H1 (cell line): ENCODE data around the gene FOXO6. TPM values are rescaled to one million over a fixed set of nuclear protein-coding genes. Genes with fewer than 3 reads are reported as not detected.
A peak's percentile ranks its signal among the peaks of the same experiment; 100 is the strongest.

ENCODE experiments used
- CTCF ChIA-PET: fragments of 300-600 bp; sonication (Branson Sonifier 250); formaldehyde crosslinking; loops from one replicate; lab custom pipeline; 2021; ENCODE audit not compliant: partially characterized antibody; lab: Charles Lee
- POLR2A ChIA-PET: fragments of 300-600 bp; sonication (Branson Sonifier 250); formaldehyde crosslinking; loops from one replicate; lab custom pipeline; 2021; ENCODE audit warnings: inconsistent platforms; ENCODE audit not compliant: partially characterized antibody; lab: Charles Lee
- DNase-seq, 2 experiments: peaks; one replicate each; pipeline versions ENCODE4 v3.0.0 to v3.0.0-alpha.2; 2010 to 2022; ENCODE audit warnings: low spot score in 2 of 2, low read depth in 1 of 2, mixed read lengths in 1 of 2
- FAIRE-seq: peaks from 2 replicates; lab custom pipeline; 2011; peaks lifted over from hg19 to GRCh38; lab: Jason Lieb, UNC
- H2AFZ ChIP-seq: 2 replicates; pipeline ENCODE4 v1.8.1; 2012; ENCODE audit warnings: low read length, inconsistent platforms
- H2AK5ac ChIP-seq: 2 replicates; pipeline ENCODE4 v1.6.1; 2013; ENCODE audit warnings: low read depth, low read length
- H2BK120ac ChIP-seq: replicated peaks from 2 replicates; pipeline ENCODE3; 2013; ENCODE audit warnings: low read depth, low read length, inconsistent platforms
- H2BK12ac ChIP-seq: 2 replicates; pipeline ENCODE4 v1.6.1; 2013; ENCODE audit warnings: low read depth, low read length
- H2BK15ac ChIP-seq: 2 replicates; pipeline ENCODE4 v1.6.1; 2013; ENCODE audit warnings: low read length
- H2BK20ac ChIP-seq: 2 replicates; pipeline ENCODE4 v1.6.1; 2013; ENCODE audit warnings: low read length
- H2BK5ac ChIP-seq: 2 replicates; pipeline ENCODE4 v1.6.1; 2013; ENCODE audit warnings: low read depth, low read length
- H3K14ac ChIP-seq: 2 replicates; pipeline ENCODE4 v1.6.1; 2013; ENCODE audit warnings: inconsistent platforms; ENCODE audit not compliant: insufficient read length
- H3K18ac ChIP-seq: 2 replicates; pipeline ENCODE4 v1.6.1; 2013; ENCODE audit warnings: low read length; ENCODE audit errors: extremely low read depth
- H3K23ac ChIP-seq: 2 replicates; pipeline ENCODE4 v1.6.1; 2013; ENCODE audit warnings: inconsistent platforms; ENCODE audit not compliant: insufficient read length
- H3K23me2 ChIP-seq: 2 replicates; pipeline ENCODE4 v1.6.1; 2013; ENCODE audit warnings: low read depth, low read length
- H3K27ac ChIP-seq: 2 replicates; pipeline ENCODE4 v1.6.1; 2011; ENCODE audit warnings: low read depth, low read length, inconsistent platforms
- H3K27me3 ChIP-seq, 4 experiments: replicated peaks in 1 of 4; 1 replicate in 1 of 4; 2 replicates in 3 of 4; pipeline versions ENCODE4 v1.6.1 to v1.8.1; 2011 to 2013; ENCODE audit warnings: low read length in 3 of 4, mild to moderate bottlenecking in 3 of 4, inconsistent platforms in 2 of 4, mixed read lengths in 2 of 4, moderate library complexity in 1 of 4; ENCODE audit not compliant: control insufficient read depth in 3 of 4, insufficient read depth in 3 of 4; ENCODE audit errors: extremely low read depth in 1 of 4
- H3K36me3 ChIP-seq, 4 experiments: 2 replicates each; pipeline versions ENCODE4 v1.6.1 to v1.8.1; 2011 to 2013; ENCODE audit warnings: mild to moderate bottlenecking in 4 of 4, low read length in 3 of 4, moderate library complexity in 2 of 4, control low read depth in 1 of 4, inconsistent platforms in 1 of 4; ENCODE audit not compliant: insufficient read depth in 4 of 4, control insufficient read depth in 2 of 4
- H3K4ac ChIP-seq: replicated peaks from 2 replicates; pipeline ENCODE3; 2013; ENCODE audit warnings: low read length, low read depth, mixed read lengths, inconsistent platforms; ENCODE audit not compliant: insufficient read length
- H3K4me1 ChIP-seq, 4 experiments: replicated peaks in 1 of 4; 1 replicate in 1 of 4; 2 replicates in 3 of 4; pipeline versions ENCODE4 v1.6.1 to v1.8.1; 2011 to 2013; ENCODE audit warnings: low read length in 3 of 4, inconsistent platforms in 2 of 4, mixed read lengths in 1 of 4; ENCODE audit not compliant: insufficient read depth in 4 of 4, control insufficient read depth in 3 of 4
- H3K4me2 ChIP-seq, 2 experiments: 2 replicates each; pipeline versions ENCODE4 v1.6.1 to v1.8.1; 2011 to 2013; ENCODE audit warnings: low read depth in 2 of 2, low read length in 2 of 2, control low read depth in 1 of 2, inconsistent platforms in 1 of 2, mild to moderate bottlenecking in 1 of 2; ENCODE audit not compliant: insufficient read depth in 1 of 2
- H3K4me3 ChIP-seq, 4 experiments: fragments of 200-600, 300-600 bp in 1 of 4; sonication (generic), shearing (Covaris generic), sonication (Bioruptor Twin) in 1 of 4; 2 replicates each; pipeline versions ENCODE4 v1.5.1 to v1.8.1; 2011 to 2016; ENCODE audit warnings: low read length in 4 of 4, low read depth in 3 of 4, control low read depth in 2 of 4, inconsistent platforms in 2 of 4, mild to moderate bottlenecking in 2 of 4, mixed read lengths in 1 of 4, moderate library complexity in 1 of 4; ENCODE audit not compliant: insufficient read depth in 2 of 4; ENCODE audit errors: extremely low read depth in 1 of 4
- H3K56ac ChIP-seq: replicated peaks from 2 replicates; pipeline ENCODE3; 2013; ENCODE audit warnings: low read depth, mild to moderate bottlenecking, mixed read lengths, low read length, inconsistent platforms; ENCODE audit not compliant: insufficient read length
- H3K79me1 ChIP-seq: 2 replicates; pipeline ENCODE4 v1.6.1; 2013; ENCODE audit warnings: low read depth, low read length, control low read depth
- H3K79me2 ChIP-seq, 2 experiments: 2 replicates each; pipeline versions ENCODE4 v1.6.1 to v1.8.1; 2012 to 2013; ENCODE audit warnings: low read length in 2 of 2, mild to moderate bottlenecking in 2 of 2, inconsistent platforms in 1 of 2; ENCODE audit not compliant: insufficient read depth in 2 of 2, control insufficient read depth in 1 of 2
- H3K9ac ChIP-seq, 4 experiments: replicated peaks in 1 of 4; 1 replicate in 1 of 4; 2 replicates in 3 of 4; pipeline versions ENCODE4 v1.6.1 to v1.8.1; 2011 to 2013; ENCODE audit warnings: low read depth in 3 of 4, low read length in 3 of 4, control low read depth in 2 of 4, mild to moderate bottlenecking in 2 of 4, moderate library complexity in 2 of 4, inconsistent platforms in 1 of 4; ENCODE audit errors: extremely low read depth in 1 of 4
- H3K9me3 ChIP-seq, 2 experiments: 2 replicates each; pipeline versions ENCODE4 v1.6.1 to v1.8.1; 2012 to 2013; ENCODE audit warnings: mild to moderate bottlenecking in 2 of 2, moderate library complexity in 2 of 2, control low read depth in 1 of 2, inconsistent platforms in 1 of 2, low read depth in 1 of 2, low read length in 1 of 2, mixed read lengths in 1 of 2; ENCODE audit not compliant: insufficient read depth in 2 of 2
- H4K20me1 ChIP-seq, 2 experiments: replicated peaks in 1 of 2; 2 replicates each; pipeline versions ENCODE3 to v1.8.1; 2011 to 2013; ENCODE audit warnings: inconsistent platforms in 2 of 2, low read length in 2 of 2, mild to moderate bottlenecking in 1 of 2; ENCODE audit not compliant: insufficient read depth in 2 of 2, control insufficient read depth in 1 of 2
- H4K5ac ChIP-seq: 2 replicates; pipeline ENCODE4 v1.6.1; 2013; ENCODE audit warnings: low read length, low read depth, mixed read lengths, inconsistent platforms; ENCODE audit not compliant: insufficient read length
- H4K8ac ChIP-seq: 2 replicates; pipeline ENCODE4 v1.8.0; 2013; ENCODE audit warnings: mild to moderate bottlenecking, moderate library complexity, low read length, inconsistent platforms; ENCODE audit not compliant: insufficient read depth; ENCODE audit errors: extremely low read depth
- H4K91ac ChIP-seq: replicated peaks from 2 replicates; pipeline ENCODE3; 2013; ENCODE audit warnings: low read length, mixed read lengths, inconsistent platforms; ENCODE audit not compliant: insufficient read length
- BACH1 ChIP-seq: IDR thresholded peaks from 2 replicates; pipeline ENCODE4 v1.6.1; 2012; ENCODE audit warnings: low read length, improper control_type of control experiment
- CEBPB ChIP-seq: IDR thresholded peaks from 2 replicates; pipeline ENCODE4 v1.6.1; 2012; ENCODE audit warnings: low read depth, low read length
- CHD2 ChIP-seq: IDR thresholded peaks from 2 replicates; pipeline ENCODE4 v1.6.1; 2012; ENCODE audit warnings: low read length, improper control_type of control experiment
- CTCF ChIP-seq, 3 experiments: IDR thresholded peaks; 1 replicate in 2 of 3; 2 replicates in 1 of 3; pipeline versions ENCODE4 v1.5.1 to v1.6.1; 2011; ENCODE audit warnings: low read length in 3 of 3, mild to moderate bottlenecking in 3 of 3, inconsistent platforms in 2 of 3, low read depth in 1 of 3, moderate library complexity in 1 of 3; ENCODE audit not compliant: insufficient read depth in 1 of 3; ENCODE audit errors: control extremely low read depth in 1 of 3
- HDAC6 ChIP-seq: IDR thresholded peaks from one replicate; pipeline ENCODE4 v1.7.1; 2012; ENCODE audit warnings: low read depth, mild to moderate bottlenecking, inconsistent platforms, low read length, moderate library complexity
- JUND ChIP-seq: IDR thresholded peaks from 2 replicates; pipeline ENCODE4 v1.6.1; 2011; ENCODE audit warnings: mild to moderate bottlenecking, improper control_type of control experiment, low read length
- RNF2 ChIP-seq: fragments of 200-900, 300-1000 bp; sonication (generic); IDR thresholded peaks from 2 replicates; pipeline ENCODE4 v1.7.1; 2016; ENCODE audit warnings: borderline replicate concordance, low read depth, mild to moderate bottlenecking, antibody characterized with exemption, low read length; ENCODE audit not compliant: poor library complexity, severe bottlenecking; ENCODE audit errors: missing control alignments
- SIX5 ChIP-seq: IDR thresholded peaks from 2 replicates; pipeline ENCODE4 v1.6.1; 2011; ENCODE audit warnings: mild to moderate bottlenecking, low read depth, low read length
- SP4 ChIP-seq: IDR thresholded peaks from 2 replicates; pipeline ENCODE4 v1.6.1; 2012; ENCODE audit warnings: low read length, inconsistent platforms
- SRF ChIP-seq: IDR thresholded peaks from 2 replicates; pipeline ENCODE4 v1.6.1; 2011; ENCODE audit warnings: mild to moderate bottlenecking, low read depth, low read length, moderate library complexity
- TEAD4 ChIP-seq: IDR thresholded peaks from 2 replicates; pipeline ENCODE4 v1.6.1; 2012; ENCODE audit warnings: low read depth, low read length, inconsistent platforms, mixed read lengths
- WGBS, 2 experiments: shearing (Covaris generic) in 1 of 2; methylation state at CpG; one replicate each; pipeline versions ENCODE4 v1.1.6 to v1.1.7; 2013 to 2015; ENCODE audit warnings: low lambda C conversion rate in 2 of 2, mixed read lengths in 2 of 2, inconsistent platforms in 1 of 2, low coverage in 1 of 2, missing lambda C conversion rate in 1 of 2; ENCODE audit not compliant: insufficient replicate concordance in 2 of 2, insufficient coverage in 1 of 2, insufficient read length in 1 of 2; ENCODE audit errors: extremely low coverage in 1 of 2, missing lambda C conversion rate in 1 of 2; 5-methylcytosine and 5-hydroxymethylcytosine counted together
- polyA plus RNA-seq, 7 experiments: library from polyadenylated mRNA; depleted of rRNA in 3 of 7; stranded (reverse) in 5 of 7; unstranded in 2 of 7; fragments of >200 nt in 5 of 7; fragments of 200-250 nt in 2 of 7; gene quantifications; 1 replicate in 5 of 7; 2 replicates in 1 of 7; 4 replicates in 1 of 7; pipeline versions ENCODE4 v1.2.1 to v1.2.3, GENCODE V29; 2011 to 2013; ENCODE audit warnings: missing spikeins in 2 of 7, mixed read lengths in 2 of 7
- total RNA-seq: library from RNA; stranded (reverse); fragmentation: NEBNext Ultra II Directional; extraction: Animal tissue kit (Norgen Biotek cat#: 25700); gene quantifications from 2 replicates; pipeline ENCODE4 v1.2.1, GENCODE V29; 2021

The FOXO6 gene
- total and polyA plus RNA-seq, 2 of the 8 experiments (the other 6 are each of a cell fraction or from before 2014, with no cell fraction given), result 0.59 to 3.0 TPM

DNA sequence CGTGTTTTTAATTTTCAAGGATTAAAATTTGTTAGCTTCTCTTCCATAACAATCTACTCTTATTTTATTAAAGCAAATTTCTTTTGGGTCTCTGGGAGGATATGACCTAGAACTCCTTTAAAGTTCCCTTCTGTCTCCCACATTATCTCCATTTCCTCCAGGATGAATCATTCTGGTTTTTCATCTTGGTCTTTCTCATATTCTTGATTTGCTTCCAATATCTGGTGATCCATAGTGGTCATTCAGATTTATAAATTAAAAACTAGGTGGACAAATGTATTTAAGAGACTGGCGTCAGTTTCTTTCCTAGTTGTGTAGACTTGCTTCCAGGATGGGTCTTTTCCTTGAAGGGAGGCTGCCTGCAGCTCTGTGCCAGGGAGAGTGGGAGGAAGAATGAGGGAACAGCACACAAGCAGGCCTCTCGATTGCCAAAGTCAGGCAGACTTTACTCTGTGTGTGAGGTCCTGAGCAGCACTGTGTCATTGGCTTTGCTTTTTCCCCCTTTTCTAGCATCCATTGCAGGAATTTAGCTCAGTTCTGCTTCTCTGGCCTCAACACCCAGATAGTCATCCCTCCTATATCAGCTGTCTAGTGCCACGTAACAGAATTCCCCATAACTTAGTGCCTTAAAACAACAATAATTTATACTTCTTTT is 48.1 kb upstream of the FOXO6 start:
- Histone ChIP-seq H4K8ac (no peak overlapping the region), H2BK5ac (no peak overlapping the region), H3K27me3 (peaks cover 0 to 2% (median 0%) of the 10 kb centered on the region in 4 experiments; a peak in 1 of 7 replicates), H3K23me2 (peaks cover 4% of the 10 kb centered on the region; the same call in 1 of the 2 replicates), H3K18ac (no peak overlapping the region), H2BK12ac (no peak overlapping the region), H3K4me1 (peaks cover 0 to 14% (median 2%) of the 10 kb centered on the region in 4 experiments; a peak in 4 of 7 replicates), H3K23ac (no peak overlapping the region), H4K20me1 (no peaks in the 10 kb centered on the region), H3K4ac (no peak overlapping the region), H4K5ac (no peak overlapping the region), H2BK15ac (no peak overlapping the region), H3K4me3 (no peak overlapping the region), H3K56ac (no peak overlapping the region), H3K79me1 (no peaks in the 10 kb centered on the region), H3K9ac (no peak overlapping the region), H2BK20ac (no peak overlapping the region), H2AK5ac (no peak overlapping the region), H3K9me3 (0 out of 4 replicates have a peak, but pooled peaks cover 0 to 3% of the 10 kb centered on the region in 2 experiments), H3K27ac (no peak overlapping the region), H2AFZ (0 out of 2 replicates have a peak overlapping the region, but pooled peaks have one; percentile 13), H3K14ac (no peak overlapping the region), H2BK120ac (no peak overlapping the region), H3K4me2 (no peak overlapping the region), H3K36me3 (no peaks in the 10 kb centered on the region), H4K91ac (no peak overlapping the region), H3K79me2 (no peaks in the 10 kb centered on the region)
- FAIRE-seq, result no peak
- WGBS, 2 experiments, result 85% methylated on average over 4 of the region's 4 CpGs; no CpG with 5 or more reads in 1 of the 2 experiments
- ChIA-PET CTCF (interaction anchor here (0.7 to 17.8 kb wide), 31 partner anchors 9 to 226 kb away, joined by 3 to 420 read pairs (median 5); no protein-coding TSS in a partner anchor), POLR2A (no interaction called here)
- no peak for DNase-seq
- TF ChIP-seq SRF, result no peak
- no peak for TF ChIP-seq SIX5
- no peak for TF ChIP-seq CHD2
- no peak for TF ChIP-seq SP4
- TF ChIP-seq CEBPB, result no peak
- TF ChIP-seq CTCF (IDR thresholded peaks at IDR 0.05; ENCODE audit: control extremely low read depth in 1 of 3, insufficient read depth in 1 of 3, low read depth in 1 of 3, low read length in 3 of 3), result no peak
- no peak for TF ChIP-seq RNF2
- TF ChIP-seq HDAC6, result no peak
- no peak for TF ChIP-seq TEAD4
- TF ChIP-seq JUND, result no peak
- no peak for TF ChIP-seq BACH1
